ENCODE measurements around the gene OR2A5.

The OR2A5 gene

GRCh38 chr7:144022169-144022568 is 26.6 kb upstream of the OR2A5 start:
- Histone ChIP-seq H3K36me3 (ENCODE audit: insufficient read depth, low read length) (no peaks in the 10 kb centered on the region), H3K79me2 (ENCODE audit: insufficient read depth, low read length) (no peaks in the 10 kb centered on the region), H3K9ac (ENCODE audit: low read depth, low read length, poor library complexity, severe bottlenecking) (no peak overlapping the region), H3K4me3 (ENCODE audit: low read length, poor library complexity, severe bottlenecking) (no peak overlapping the region), H3K9me2 (replicated peaks; ENCODE audit: low read depth, low read length) (no peaks in the 10 kb centered on the region), H3F3A (ENCODE audit: low read depth) (no peaks in the 10 kb centered on the region), H2AFZ (ENCODE audit: low read length) (no peak overlapping the region), H3K27me3 (ENCODE audit: insufficient read depth, low read length, poor library complexity, severe bottlenecking) (no peaks in the 10 kb centered on the region), H3K4me2 (ENCODE audit: low read depth, low read length, poor library complexity, severe bottlenecking) (no peak overlapping the region), H3K4me1 (ENCODE audit: insufficient read depth, low read length, poor library complexity, severe bottlenecking) (no peaks in the 10 kb centered on the region), H4K20me1 (ENCODE audit: insufficient read depth, low read length, poor library complexity, severe bottlenecking) (no peaks in the 10 kb centered on the region), H3K9me3 (ENCODE audit: insufficient read depth, low read depth, low read length) (no peaks in the 10 kb centered on the region)
- no peak for TF ChIP-seq CTCF (conservative IDR thresholded peaks at IDR 0.05; ENCODE audit: low read length)
- no peak for TF ChIP-seq EZH2phosphoT487 (IDR thresholded peaks at IDR 0.05; ENCODE audit: borderline replicate concordance)

- TF ChIP-seq CTCF (conservative IDR thresholded peaks at IDR 0.05; ENCODE audit: low read length) (no peak), EZH2phosphoT487 (IDR thresholded peaks at IDR 0.05; ENCODE audit: borderline replicate concordance) (no peak)
Measured at GRCh38 chr7:144023171-144023827, 25.4 kb upstream of the OR2A5 start.

GRCh38 chr7:144024213-144024612 is 24.5 kb upstream of the OR2A5 start:
- H3K9me3 ChIP-seq (ENCODE audit: insufficient read depth, low read depth, low read length) = no peaks in the 10 kb centered on the region

More at GRCh38 chr7:144023171-144023827, 25.4 kb upstream of the OR2A5 start:
- H3K27me3 ChIP-seq (ENCODE audit: insufficient read depth, low read length, poor library complexity, severe bottlenecking) = no peaks in the 10 kb centered on the region
- no peak overlapping the region for H3K4me3 ChIP-seq (ENCODE audit: low read length, poor library complexity, severe bottlenecking)
- no peaks in the 10 kb centered on the region for H3K36me3 ChIP-seq (ENCODE audit: insufficient read depth, low read length)
- no peaks in the 10 kb centered on the region for H3K79me2 ChIP-seq (ENCODE audit: insufficient read depth, low read length)
- no peaks in the 10 kb centered on the region for H3K9me2 ChIP-seq (replicated peaks; ENCODE audit: low read depth, low read length)
- H4K20me1 ChIP-seq (ENCODE audit: insufficient read depth, low read length, poor library complexity, severe bottlenecking) = no peaks in the 10 kb centered on the region
- H2AFZ ChIP-seq (ENCODE audit: low read length) = no peak overlapping the region
- no peaks in the 10 kb centered on the region for H3K4me1 ChIP-seq (ENCODE audit: insufficient read depth, low read length, poor library complexity, severe bottlenecking)
- H3K9me3 ChIP-seq (ENCODE audit: insufficient read depth, low read depth, low read length) = no peaks in the 10 kb centered on the region
- no peaks in the 10 kb centered on the region for H3F3A ChIP-seq (ENCODE audit: low read depth)
- H3K4me2 ChIP-seq (ENCODE audit: low read depth, low read length, poor library complexity, severe bottlenecking) = no peak overlapping the region
- H3K9ac ChIP-seq (ENCODE audit: low read depth, low read length, poor library complexity, severe bottlenecking) = no peak overlapping the region

More at GRCh38 chr7:144024213-144024612, 24.5 kb upstream of the OR2A5 start:
- Histone ChIP-seq H2AFZ (ENCODE audit: low read length) (no peak overlapping the region), H3K4me3 (ENCODE audit: low read length, poor library complexity, severe bottlenecking) (no peak overlapping the region), H3K9me2 (replicated peaks; ENCODE audit: low read depth, low read length) (no peaks in the 10 kb centered on the region), H3F3A (ENCODE audit: low read depth) (no peaks in the 10 kb centered on the region), H4K20me1 (ENCODE audit: insufficient read depth, low read length, poor library complexity, severe bottlenecking) (no peaks in the 10 kb centered on the region), H3K27me3 (ENCODE audit: insufficient read depth, low read length, poor library complexity, severe bottlenecking) (no peaks in the 10 kb centered on the region), H3K4me2 (ENCODE audit: low read depth, low read length, poor library complexity, severe bottlenecking) (no peak overlapping the region), H3K36me3 (ENCODE audit: insufficient read depth, low read length) (no peaks in the 10 kb centered on the region), H3K9ac (ENCODE audit: low read depth, low read length, poor library complexity, severe bottlenecking) (no peak overlapping the region), H3K79me2 (ENCODE audit: insufficient read depth, low read length) (no peaks in the 10 kb centered on the region), H3K4me1 (ENCODE audit: insufficient read depth, low read length, poor library complexity, severe bottlenecking) (no peaks in the 10 kb centered on the region)
- no peak for TF ChIP-seq CTCF (conservative IDR thresholded peaks at IDR 0.05; ENCODE audit: low read length)
- no peak for TF ChIP-seq EZH2phosphoT487 (IDR thresholded peaks at IDR 0.05; ENCODE audit: borderline replicate concordance)

Measured in Loucy (cell line).